ENCODE measurements around the gene CCDC191.

Gene CCDC191

GRCh38 chr3:113954091-113954685, 102.1 kb downstream of the CCDC191 start:
- DNase-seq: peak in 2 of 14 donors; percentile 31 to 79

DNA sequence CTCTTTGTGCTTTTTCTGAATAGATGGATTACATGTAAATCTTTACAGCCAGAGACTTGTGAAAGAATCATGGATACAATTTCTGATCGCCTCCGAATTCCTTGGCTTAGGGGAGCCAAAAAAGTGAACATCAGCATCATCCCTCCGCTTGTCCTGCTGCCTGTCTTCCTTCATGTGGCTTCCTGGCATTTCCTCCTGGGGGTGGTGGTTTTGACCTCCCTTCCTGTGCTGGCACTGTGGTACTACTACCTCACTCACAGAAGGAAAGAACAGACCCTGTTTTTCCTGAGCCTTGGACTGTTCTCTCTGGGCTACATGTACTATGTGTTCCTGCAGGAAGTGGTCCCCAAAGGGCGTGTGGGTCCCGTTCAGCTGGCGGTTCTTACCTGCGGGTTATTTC, 102.6 kb downstream of the CCDC191 start:
- DNase-seq: no peak

DNA sequence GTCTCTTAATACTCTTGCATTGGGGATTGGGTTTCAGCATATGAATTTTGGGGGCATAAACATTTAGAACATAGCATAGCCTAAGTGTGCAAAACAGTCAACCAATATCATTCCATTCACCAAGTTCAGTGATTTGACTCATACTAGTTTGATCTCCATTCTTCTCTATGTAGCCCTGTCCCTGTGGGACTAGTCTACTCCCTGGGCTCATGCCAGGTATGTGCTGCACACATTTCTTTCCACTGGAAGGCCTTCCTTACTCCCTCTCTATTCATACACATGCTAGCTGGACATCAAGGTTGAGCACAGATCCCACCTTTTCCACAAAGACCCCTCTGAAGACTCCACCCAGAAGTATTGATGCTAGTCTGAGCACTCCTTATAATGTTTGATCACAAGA, 103.4 kb downstream of the CCDC191 start:
- DNase-seq: no peak

DNA sequence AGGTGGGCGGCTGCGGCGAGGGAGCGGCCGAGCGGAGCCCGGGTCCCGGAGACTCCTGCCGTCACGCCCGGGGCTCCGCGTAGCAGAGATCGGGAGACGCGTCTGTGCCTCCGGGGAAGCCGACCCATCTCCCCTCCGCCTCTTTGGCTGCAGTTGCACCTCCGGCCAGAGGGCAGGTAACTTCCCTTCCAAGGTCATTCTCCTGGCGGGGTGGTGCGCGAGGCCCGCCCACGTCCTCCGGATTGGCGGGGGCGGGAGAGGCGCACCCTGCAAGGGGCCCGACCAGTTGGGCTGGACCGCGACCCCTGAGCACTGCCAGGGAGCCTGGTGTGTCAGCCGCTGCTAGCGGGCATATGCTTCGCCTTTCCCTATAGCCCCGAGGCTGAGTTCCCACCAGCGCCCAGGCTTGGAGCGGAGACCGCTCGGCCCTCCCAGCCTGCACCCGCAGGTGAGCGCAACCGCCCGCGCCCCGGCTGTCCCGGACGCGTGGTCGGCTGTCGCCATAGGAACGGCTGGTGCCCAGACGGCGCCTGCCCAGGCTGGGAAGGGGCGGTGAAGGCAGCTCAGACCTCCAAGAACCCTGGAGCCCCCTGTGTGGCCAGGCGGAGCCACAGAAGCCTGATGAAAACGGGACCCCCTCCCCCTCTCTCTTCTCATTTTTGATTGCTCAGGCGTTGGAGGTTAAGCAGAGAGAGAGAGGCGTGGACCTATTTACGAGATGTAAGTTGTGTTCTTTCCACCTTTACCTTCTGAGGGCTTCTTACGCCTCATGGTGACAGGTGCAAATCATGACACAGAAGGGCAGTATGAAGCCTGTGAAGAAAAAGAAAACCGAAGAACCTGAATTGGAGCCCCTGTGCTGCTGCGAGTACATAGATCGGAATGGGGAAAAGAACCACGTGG, 108.1 kb downstream of the CCDC191 start:
- DNase-seq: peak in 2 of 14 donors; percentile 34 to 57

DNA sequence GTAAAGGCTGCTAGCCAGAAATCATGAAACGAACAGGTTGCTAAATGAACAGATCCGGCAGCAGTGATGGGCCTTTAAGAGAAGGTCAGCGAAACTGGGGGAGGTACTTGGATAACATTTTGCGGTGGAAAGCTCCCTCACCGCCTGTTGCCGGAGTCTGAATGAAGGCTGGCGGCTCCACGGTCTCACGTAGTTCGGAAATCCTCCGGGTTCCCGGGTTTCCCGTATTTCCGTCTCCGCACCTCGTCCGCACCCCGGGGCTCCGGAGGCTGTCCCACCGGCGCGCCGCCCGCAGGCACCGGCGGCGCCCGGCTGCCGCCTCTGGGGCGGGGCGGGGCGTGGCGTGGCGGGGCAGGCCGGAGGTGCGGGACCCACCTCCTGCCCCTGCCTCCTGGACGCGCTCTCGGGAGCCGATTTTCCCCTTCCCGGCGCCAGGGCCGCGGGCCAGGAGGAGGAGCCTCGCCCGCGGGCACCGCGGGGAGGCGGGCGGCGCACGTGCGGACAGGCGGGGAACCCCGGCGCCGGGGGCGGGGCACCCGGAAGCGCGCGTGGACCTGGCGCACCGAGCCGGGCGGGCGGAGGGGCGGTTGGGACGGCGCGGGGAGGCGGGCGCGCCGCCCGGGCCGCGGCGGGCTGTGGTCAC, 108.8 kb downstream of the CCDC191 start, which contains the start of gene ZDHHC23:
Gene ZDHHC23, plus strand, starts transcription at position 642 of the 643 bp plus-strand sequence. CDS start 790 bp downstream, outside the sequence.
- DNase-seq: peak in 8 of 14 donors; percentile 14 to 77 (median 34)

DNA sequence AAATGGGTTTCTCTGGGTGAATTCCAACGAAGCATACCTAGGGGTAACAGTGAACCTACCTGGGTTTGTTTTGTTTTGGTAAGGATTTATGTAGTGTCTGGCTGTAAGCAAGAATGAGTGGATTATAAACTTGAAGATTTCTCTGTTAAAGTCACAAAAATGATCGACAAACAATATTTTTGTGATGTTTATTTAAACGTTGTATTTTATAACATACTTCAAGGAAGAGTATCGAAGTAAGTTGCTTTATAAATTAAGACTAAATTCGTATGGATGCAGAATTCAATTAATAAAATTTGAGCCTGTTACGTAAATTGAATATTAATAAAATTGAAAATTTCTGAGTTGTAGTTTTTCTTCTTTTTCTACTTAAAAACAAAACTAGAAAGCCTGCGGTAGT, 109.5 kb downstream of the CCDC191 start:
- DNase-seq: no peak

DNA sequence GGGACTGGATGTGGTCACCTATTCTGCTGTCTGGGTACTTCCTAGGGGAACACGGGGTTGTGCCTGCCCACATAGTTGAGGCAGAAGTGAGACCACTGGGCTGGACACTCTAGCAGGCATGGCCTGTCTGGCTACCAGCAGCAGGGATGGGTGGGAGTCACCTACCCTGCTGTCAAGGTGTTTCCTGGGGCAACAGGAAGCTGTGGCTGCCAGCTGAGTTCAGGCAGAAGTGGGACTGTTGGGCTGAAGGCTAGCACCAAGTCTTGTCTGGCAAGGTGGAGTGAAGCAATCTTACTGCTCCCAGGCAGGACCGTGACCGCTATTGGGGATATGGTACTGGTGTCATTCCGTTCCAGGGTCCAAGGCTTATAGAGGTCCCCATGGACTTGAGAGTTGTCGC, 128.8 kb downstream of the CCDC191 start:
- DNase-seq: no peak

DNA sequence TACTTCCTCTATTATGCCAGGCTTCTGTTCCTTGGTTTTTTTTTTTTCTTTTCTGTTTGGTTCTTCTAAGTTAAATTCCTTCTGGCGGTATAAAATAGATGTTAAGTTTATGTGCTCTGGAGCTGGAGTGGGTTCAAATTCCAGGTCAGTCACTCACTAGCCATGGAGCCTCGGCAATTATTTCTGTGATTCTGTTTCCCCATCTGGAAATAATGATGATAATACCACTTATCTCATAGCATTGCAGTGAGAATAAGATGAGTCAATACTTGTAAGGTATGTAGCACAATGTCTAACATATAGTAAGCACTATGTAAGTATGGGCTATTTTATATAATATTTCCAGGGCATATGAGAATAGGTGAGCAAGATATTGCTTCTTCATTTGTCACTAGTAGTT, 141.7 kb downstream of the CCDC191 start:
- no peak for DNase-seq

Data from C1 segment of cervical spinal cord (tissue), 14 donors.